ENCODE results near the gene MAB21L2. TPM values are rescaled to one million over a fixed set of nuclear protein-coding genes. Genes with fewer than 3 reads are reported as not detected.
"Not testable (repeated sequence)": the region's sequence is repeated elsewhere in the genome, so short reads cannot be mapped to it uniquely, and the experiment has no call there.

The MAB21L2 gene
- polyA plus RNA-seq, 2 of the 4 experiments (the other 2 are of a cell fraction): not detected

DNA sequence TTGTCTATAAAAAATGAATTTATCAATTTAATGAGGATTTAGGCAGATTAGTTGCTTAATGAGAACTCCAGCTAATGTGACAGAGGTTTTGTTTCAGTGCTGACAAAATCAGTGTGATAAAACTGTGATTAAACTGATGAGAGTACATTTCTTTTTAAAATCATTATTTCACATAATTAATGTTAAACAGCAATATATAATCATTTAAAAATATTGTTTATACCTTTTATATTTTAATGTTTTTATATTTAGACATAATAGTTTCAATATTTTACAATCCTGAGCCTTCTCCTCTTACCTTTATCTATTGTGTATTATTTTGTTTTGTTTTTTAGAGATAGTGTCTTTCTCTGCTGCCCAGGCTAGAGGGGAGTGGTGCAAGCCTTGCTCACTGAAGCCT, 47.1 kb upstream of the MAB21L2 start:
- no peak overlapping the region for H3K4me2 ChIP-seq
- DNase-seq (ENCODE audit: low read depth in 1 of 2, low spot score in 1 of 2): no peak
- H3K27ac ChIP-seq: no peak overlapping the region
- no peaks in the 10 kb centered on the region for H3K9me3 ChIP-seq
- ATAC-seq: no peak
- POLR2A ChIA-PET: no interaction called here
- no peak for FAIRE-seq
- no peak for TF ChIP-seq POLR2AphosphoS2 (conservative IDR thresholded peaks at IDR 0.05; ENCODE audit: low read length)
- TF ChIP-seq ESRRA (IDR thresholded peaks at IDR 0.05; ENCODE audit: borderline replicate concordance, low read length): no peak
- TF ChIP-seq BHLHE40 (IDR thresholded peaks at IDR 0.05; ENCODE audit: low read depth, low read length): no peak
- TF ChIP-seq EHF (CRISPR knock-in tag; IDR thresholded peaks at IDR 0.05): no peak
- no peak for TF ChIP-seq EHMT2 (IDR thresholded peaks at IDR 0.05; ENCODE audit: low read depth)
- TF ChIP-seq POLR2A (IDR thresholded peaks at IDR 0.05; ENCODE audit: low read length): no peak
- TF ChIP-seq JUN (IDR thresholded peaks at IDR 0.05): no peak
- TF ChIP-seq FOSB (CRISPR knock-in tag; IDR thresholded peaks at IDR 0.05): no peak
- no peak for TF ChIP-seq GATA3 (IDR thresholded peaks at IDR 0.05; ENCODE audit: borderline replicate concordance)
- no peak for TF ChIP-seq HMGXB4 (CRISPR knock-in tag; IDR thresholded peaks at IDR 0.05; ENCODE audit: borderline replicate concordance)
- TF ChIP-seq HOXA7 (CRISPR knock-in tag; IDR thresholded peaks at IDR 0.05): no peak
- TF ChIP-seq MAZ (IDR thresholded peaks at IDR 0.05; ENCODE audit: borderline replicate concordance, low read depth, low read length): no peak
- no peak for TF ChIP-seq HDAC2 (IDR thresholded peaks at IDR 0.05)
- no peak for TF ChIP-seq CBX2 (IDR thresholded peaks at IDR 0.05; ENCODE audit: borderline replicate concordance, low read depth)
- no peak for TF ChIP-seq NPAS2 (CRISPR knock-in tag; IDR thresholded peaks at IDR 0.05; ENCODE audit: borderline replicate concordance)
- TF ChIP-seq JUNB (IDR thresholded peaks at IDR 0.05): no peak
- no peak for TF ChIP-seq BCL3 (IDR thresholded peaks at IDR 0.05)
- no peak for TF ChIP-seq FOXS1 (CRISPR knock-in tag; IDR thresholded peaks at IDR 0.05)
- TF ChIP-seq KDM5A (IDR thresholded peaks at IDR 0.05): no peak
- CTCF ChIA-PET: no interaction called here
- H3K4me3 ChIP-seq: no peak overlapping the region
- H3K4me1 ChIP-seq: no peaks in the 10 kb centered on the region

- H3K27ac ChIP-seq; H3K4me1 ChIP-seq; ATAC-seq; POLR2A ChIA-PET; CTCF ChIA-PET; FAIRE-seq; DNase-seq (ENCODE audit: low read depth in 1 of 2, low spot score in 1 of 2); H3K9me3 ChIP-seq; H3K4me2 ChIP-seq; H3K4me3 ChIP-seq: not testable (repeated sequence)
- WGBS (ENCODE audit: missing lambda C conversion rate): 83% methylated on average over 3 of the region's 3 CpGs
Measured at GRCh38 chr4:150537911-150538310, 44.0 kb upstream of the MAB21L2 start.

DNA sequence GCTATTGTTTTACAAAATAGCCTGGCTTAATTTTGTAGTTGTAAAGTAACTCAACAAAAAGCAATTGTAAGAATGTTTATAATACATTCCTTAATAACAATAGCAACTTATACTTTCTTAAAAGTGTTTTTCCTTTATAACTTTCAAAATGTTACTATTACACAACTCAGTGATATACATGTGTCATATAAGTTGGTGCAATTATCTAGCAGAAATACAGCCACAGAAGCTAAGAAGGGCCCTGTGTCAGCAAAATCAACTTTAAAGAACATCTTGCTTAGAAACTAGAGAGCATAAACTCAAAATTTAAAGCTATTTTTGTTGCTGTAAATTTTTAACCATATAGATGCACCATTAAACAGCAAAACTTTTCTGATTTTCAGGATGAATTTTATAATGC, 41.4 kb upstream of the MAB21L2 start:
- FAIRE-seq: no peak
- POLR2A ChIA-PET: no interaction called here

More for the DNA sequence above, 41.4 kb upstream of the MAB21L2 start:
- no peak for ATAC-seq
- Histone ChIP-seq H3K27ac (no peak overlapping the region), H3K4me3 (no peak overlapping the region), H3K4me1 (peaks cover 7% of the 10 kb centered on the region; the same call in 1 of the 3 replicates), H3K9me3 (no peaks in the 10 kb centered on the region), H3K4me2 (no peak overlapping the region)
- TF ChIP-seq HMGXB4 (CRISPR knock-in tag; IDR thresholded peaks at IDR 0.05; ENCODE audit: borderline replicate concordance) (no peak), KDM1A (IDR thresholded peaks at IDR 0.05; ENCODE audit: low read depth) (no peak)
- no peak for DNase-seq (ENCODE audit: low read depth in 1 of 2, low spot score in 1 of 2)
- CTCF ChIA-PET: interaction anchor here (0.7 kb wide), 1 partner anchor 54 kb away, joined by 3 read pairs; no protein-coding TSS in a partner anchor
